Measurements from ENCODE around the gene UPK3B.
"Not testable (repeated sequence)": the region's sequence is repeated elsewhere in the genome, so short reads cannot be mapped to it uniquely, and the experiment has no call there.

Gene UPK3B

GRCh38 chr7:76509931-76510877 is at the start of gene UPK3B:
Gene UPK3B (plus strand): TSS chr7:76510552. CDS start chr7:76510653, 101 bp downstream.
- DNase-seq (ENCODE audit: low read depth) = no peak

- DNase-seq (ENCODE audit: low read depth) = not testable (repeated sequence)
These were observed 49.6 kb upstream of the UPK3B start for GRCh38 chr7:76460767-76461166.

- not testable (repeated sequence) for DNase-seq (ENCODE audit: low read depth)
These were observed 48.8 kb upstream of the UPK3B start, which contains the start of gene DTX2 for GRCh38 chr7:76461464-76462101. Gene DTX2 (plus strand): TSS chr7:76461709. CDS start chr7:76480510, 18,801 bp downstream.

GRCh38 chr7:76462271-76462882 is 48.0 kb upstream of the UPK3B start:
- not testable (repeated sequence) for DNase-seq (ENCODE audit: low read depth)

- DNase-seq (ENCODE audit: low read depth) = not testable (repeated sequence)
These were observed 45.4 kb upstream of the UPK3B start for GRCh38 chr7:76464959-76465358.

- not testable (repeated sequence) for DNase-seq (ENCODE audit: low read depth)
These were observed 44.4 kb upstream of the UPK3B start for GRCh38 chr7:76465950-76466349.

- not testable (repeated sequence) for DNase-seq (ENCODE audit: low read depth)
These were observed 42.5 kb upstream of the UPK3B start for GRCh38 chr7:76467743-76468404.

GRCh38 chr7:76471556-76472221 is 38.7 kb upstream of the UPK3B start:
- not testable (repeated sequence) for DNase-seq (ENCODE audit: low read depth)

GRCh38 chr7:76473097-76473496 is 37.3 kb upstream of the UPK3B start:
- not testable (repeated sequence) for DNase-seq (ENCODE audit: low read depth)

- DNase-seq (ENCODE audit: low read depth) = not testable (repeated sequence)
These were observed 34.1 kb upstream of the UPK3B start for GRCh38 chr7:76476280-76476679.

- DNase-seq (ENCODE audit: low read depth) = not testable (repeated sequence)
These were observed 33.4 kb upstream of the UPK3B start for GRCh38 chr7:76476742-76477474.

- not testable (repeated sequence) for DNase-seq (ENCODE audit: low read depth)
These were observed 30.7 kb upstream of the UPK3B start for GRCh38 chr7:76479628-76480027.

GRCh38 chr7:76480403-76481253 is 29.7 kb upstream of the UPK3B start:
- DNase-seq (ENCODE audit: low read depth) = not testable (repeated sequence)

- DNase-seq (ENCODE audit: low read depth) = not testable (repeated sequence)
These were observed 27.7 kb upstream of the UPK3B start for GRCh38 chr7:76482660-76483059.

- not testable (repeated sequence) for DNase-seq (ENCODE audit: low read depth)
These were observed 27.3 kb upstream of the UPK3B start for GRCh38 chr7:76483081-76483480.

- not testable (repeated sequence) for DNase-seq (ENCODE audit: low read depth)
These were observed 25.9 kb upstream of the UPK3B start for GRCh38 chr7:76484456-76484855.

GRCh38 chr7:76485822-76486610 is 24.3 kb upstream of the UPK3B start:
- DNase-seq (ENCODE audit: low read depth) = not testable (repeated sequence)

GRCh38 chr7:76486618-76487017 is 23.7 kb upstream of the UPK3B start:
- not testable (repeated sequence) for DNase-seq (ENCODE audit: low read depth)

- not testable (repeated sequence) for DNase-seq (ENCODE audit: low read depth)
These were observed 22.4 kb upstream of the UPK3B start for GRCh38 chr7:76487969-76488368.
